OCI-LY1 (cell line): ENCODE measurements around the gene GMDS.

ENCODE experiments used
- H2AFZ ChIP-seq: fragments of 200-600 bp; sonication (generic), shearing (Covaris generic); 2 replicates; pipeline ENCODE4 v1.6.0; 2014; ENCODE audit warnings: antibody characterized with exemption, mild to moderate bottlenecking, low read length
- H3F3A ChIP-seq: fragments of 200-600 bp; sonication (generic), shearing (Covaris generic); 2 replicates; pipeline ENCODE4 v1.6.0; 2014; ENCODE audit warnings: mild to moderate bottlenecking, antibody characterized with exemption, low read length, moderate library complexity; ENCODE audit not compliant: insufficient read depth
- H3K27ac ChIP-seq: fragments of 200-600 bp; sonication (generic); 2 replicates; pipeline ENCODE4 v1.5.1; 2014; ENCODE audit warnings: low read length, mixed run types, mild to moderate bottlenecking, low read depth; ENCODE audit not compliant: poor library complexity, severe bottlenecking
- H3K27me3 ChIP-seq: fragments of 200-600 bp; sonication (generic); 2 replicates; pipeline ENCODE4 v1.6.0; 2014; ENCODE audit warnings: antibody characterized with exemption, mild to moderate bottlenecking, low read length, moderate library complexity; ENCODE audit not compliant: insufficient read depth
- H3K36me3 ChIP-seq: fragments of 200-600 bp; sonication (generic); 2 replicates; pipeline ENCODE4 v1.6.1; 2014; ENCODE audit warnings: mild to moderate bottlenecking, antibody characterized with exemption, low read length, moderate library complexity, mixed read lengths; ENCODE audit not compliant: insufficient read depth
- H3K4me1 ChIP-seq: fragments of 200-600 bp; sonication (generic); 2 replicates; pipeline ENCODE4 v1.5.1; 2014; ENCODE audit warnings: mild to moderate bottlenecking, low read length, moderate library complexity; ENCODE audit not compliant: insufficient read depth, severe bottlenecking
- H3K4me2 ChIP-seq: fragments of 200-600 bp; sonication (generic), shearing (Covaris generic); 2 replicates; pipeline ENCODE4 v1.6.1; 2014; ENCODE audit warnings: low read length
- H3K4me3 ChIP-seq: fragments of 200-600 bp; sonication (generic); 2 replicates; pipeline ENCODE4 v1.5.1; 2014; ENCODE audit warnings: low read length, low read depth, mild to moderate bottlenecking, mixed read lengths; ENCODE audit not compliant: poor library complexity, severe bottlenecking
- H3K79me2 ChIP-seq: fragments of 200-600 bp; shearing (Covaris generic); 2 replicates; pipeline ENCODE4 v1.6.1; 2016; ENCODE audit warnings: mixed run types, low read length, mixed read lengths; ENCODE audit not compliant: insufficient read depth
- H3K9ac ChIP-seq: fragments of 200-600 bp; sonication (generic), shearing (Covaris generic); 2 replicates; pipeline ENCODE4 v1.6.1; 2014; ENCODE audit warnings: mild to moderate bottlenecking, low read length, mixed read lengths
- H3K9me2 ChIP-seq: fragments of 200-600 bp; sonication (generic), shearing (Covaris generic); 2 replicates; pipeline ENCODE4 v1.6.1; 2014; ENCODE audit warnings: low read depth, mild to moderate bottlenecking, low read length, mixed read lengths
- H3K9me3 ChIP-seq: fragments of 200-600 bp; shearing (Covaris generic); 2 replicates; pipeline ENCODE4 v1.6.1; 2014; ENCODE audit warnings: low read length, mixed read lengths
- H4K20me1 ChIP-seq: fragments of 200-600 bp; sonication (generic), shearing (Covaris generic); 2 replicates; pipeline ENCODE4 v1.6.0; 2016; ENCODE audit warnings: mild to moderate bottlenecking, low read length; ENCODE audit not compliant: insufficient read depth
- CTCF ChIP-seq: fragments of 200-600 bp; sonication (generic), shearing (Covaris generic); IDR thresholded peaks from 2 replicates; pipeline ENCODE4 v1.5.1; 2017; ENCODE audit warnings: mild to moderate bottlenecking, antibody characterized with exemption, low read length, moderate library complexity, mixed read lengths
- EZH2 ChIP-seq: fragments of 200-600 bp; sonication (generic), shearing (Covaris generic); IDR thresholded peaks from 2 replicates; pipeline ENCODE4 v1.8.0; 2017; ENCODE audit warnings: borderline replicate concordance, mixed run types, mild to moderate bottlenecking, antibody characterized with exemption, low read length, moderate library complexity, mixed read lengths

The GMDS gene

DNA sequence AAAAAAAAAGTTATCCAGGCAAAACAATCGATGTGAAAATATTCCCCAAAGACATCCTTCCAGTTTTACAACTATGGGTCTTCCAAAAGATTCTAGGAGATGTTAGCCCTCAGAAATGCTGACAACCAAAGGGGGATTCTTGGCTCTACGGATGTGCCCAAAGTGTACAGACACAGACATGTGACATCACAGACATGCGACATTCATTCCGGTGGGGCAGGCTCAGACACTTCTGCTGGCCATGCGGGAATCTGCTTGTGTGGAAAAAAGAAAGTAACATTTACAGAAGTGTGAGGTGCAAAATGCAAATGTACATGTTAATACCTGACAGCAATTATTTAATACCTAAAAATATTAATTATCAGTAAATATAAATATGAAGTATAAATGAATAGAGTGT is 367.1 kb downstream of the GMDS start:
- no peak for TF ChIP-seq EZH2
- TF ChIP-seq CTCF, result no peak
- H3K4me1 ChIP-seq, result peaks cover 11% of the 10 kb centered on the region
- H4K20me1 ChIP-seq, result no peaks in the 10 kb centered on the region
- H3K27ac ChIP-seq, result no peak overlapping the region
- H3K9me2 ChIP-seq, result no peaks in the 10 kb centered on the region
- no peak overlapping the region for H2AFZ ChIP-seq
- H3K27me3 ChIP-seq, result no peaks in the 10 kb centered on the region
- no peaks in the 10 kb centered on the region for H3K36me3 ChIP-seq
- H3K4me2 ChIP-seq, result no peak overlapping the region
- H3F3A ChIP-seq, result no peaks in the 10 kb centered on the region
- no peaks in the 10 kb centered on the region for H3K9me3 ChIP-seq
- no peak overlapping the region for H3K4me3 ChIP-seq
- no peaks in the 10 kb centered on the region for H3K79me2 ChIP-seq
- no peak overlapping the region for H3K9ac ChIP-seq

DNA sequence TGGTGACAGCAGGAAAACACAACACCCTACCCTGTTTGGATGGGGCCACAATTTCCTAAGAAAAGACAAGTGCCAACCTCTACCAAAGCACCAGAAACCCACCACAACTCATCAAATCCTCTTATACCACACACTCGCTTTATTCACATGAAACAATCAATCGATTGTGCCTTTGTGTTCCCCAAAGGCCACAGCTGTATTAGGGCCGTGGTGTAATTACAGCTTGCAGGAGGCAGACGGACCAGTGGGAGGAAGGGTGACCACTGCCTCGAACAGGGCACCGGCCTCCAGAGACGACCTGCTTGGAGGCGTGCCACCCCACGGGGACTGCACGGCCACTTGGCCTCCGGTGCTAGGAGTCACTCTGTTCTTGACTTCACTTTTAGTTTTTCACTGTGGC is 371.6 kb downstream of the GMDS start:
- H3K9me2 ChIP-seq, result no peaks in the 10 kb centered on the region
- H3K79me2 ChIP-seq, result no peaks in the 10 kb centered on the region
- peak overlapping the region; percentile 99 for H3K27ac ChIP-seq
- no peaks in the 10 kb centered on the region for H3K36me3 ChIP-seq
- H3K27me3 ChIP-seq, result no peaks in the 10 kb centered on the region
- no peak overlapping the region for H2AFZ ChIP-seq
- H4K20me1 ChIP-seq, result no peaks in the 10 kb centered on the region
- TF ChIP-seq CTCF (no peak), EZH2 (no peak)
- peak overlapping the region; percentile 76; the same call in 1 of the 2 replicates for H3K4me2 ChIP-seq
- no peak overlapping the region for H3K4me3 ChIP-seq
- H3K9me3 ChIP-seq, result no peaks in the 10 kb centered on the region
- peaks cover 57% of the 10 kb centered on the region for H3K4me1 ChIP-seq
- peak overlapping the region; percentile 93; the same call in 1 of the 2 replicates for H3K9ac ChIP-seq
- peaks cover 8% of the 10 kb centered on the region; the same call in 1 of the 2 replicates for H3F3A ChIP-seq

DNA sequence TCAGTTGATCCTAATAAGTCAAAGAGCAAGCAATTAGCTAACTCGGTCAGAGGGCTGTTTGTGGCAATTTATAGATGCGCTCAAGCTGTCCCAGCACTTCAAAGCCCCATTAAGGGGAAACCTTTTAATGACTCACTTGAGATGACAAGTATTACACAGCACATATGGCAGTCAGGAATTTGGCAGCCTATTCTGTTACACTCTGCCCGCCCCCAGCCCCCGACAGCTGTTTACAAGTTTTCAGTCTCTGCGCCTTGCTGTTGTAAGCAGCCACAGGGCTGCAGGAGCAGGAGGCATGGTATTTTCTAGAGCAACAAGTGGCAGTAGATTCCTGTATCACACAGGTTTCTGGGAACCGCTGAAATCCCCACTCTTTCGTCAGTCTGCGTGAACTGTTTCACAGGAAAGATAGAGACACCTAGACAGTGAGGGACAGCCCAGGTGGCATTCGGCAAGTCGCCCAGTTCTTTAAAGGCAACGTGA is 372.7 kb downstream of the GMDS start:
- Histone ChIP-seq H3F3A (peaks cover 14% of the 10 kb centered on the region; the same call in 1 of the 2 replicates), H3K27me3 (no peaks in the 10 kb centered on the region), H3K36me3 (no peaks in the 10 kb centered on the region), H3K9ac (peak overlapping the region; percentile 93; the same call in 1 of the 2 replicates), H3K9me2 (no peaks in the 10 kb centered on the region), H3K79me2 (no peaks in the 10 kb centered on the region), H4K20me1 (no peaks in the 10 kb centered on the region), H3K4me1 (peaks cover 68% of the 10 kb centered on the region), H3K4me3 (peak overlapping the region; percentile 24), H3K27ac (peak overlapping the region; percentile 99), H2AFZ (no peak overlapping the region), H3K4me2 (peak overlapping the region; percentile 76), H3K9me3 (no peaks in the 10 kb centered on the region)
- TF ChIP-seq EZH2 (no peak), CTCF (no peak)
